Measurements from ENCODE around the gene SGMS1. TPM values are rescaled to one million over a fixed set of nuclear protein-coding genes. Genes with fewer than 3 reads are reported as not detected.

Gene SGMS1
- total and polyA plus RNA-seq, 2 donors from 2014 or later, result 13.6 to 100 TPM

- Histone ChIP-seq H3K27ac (ENCODE audit: low read depth in 2 of 2, low read length in 2 of 2) (no peak overlapping the region), H3K27me3 (ENCODE audit: control insufficient read depth, insufficient read depth, low read length) (no peaks in the 10 kb centered on the region), H3K9ac (ENCODE audit: low read length in 3 of 3) (no peak overlapping the region), H3K36me3 (ENCODE audit: control insufficient read depth in 2 of 3, insufficient read depth in 3 of 3, low read length in 3 of 3) (no peaks in the 10 kb centered on the region), H3K4me1 (ENCODE audit: control insufficient read depth in 2 of 3, insufficient read depth in 2 of 3, low read depth in 1 of 3, low read length in 3 of 3) (peaks cover 0 to 8% (median 0%) of the 10 kb centered on the region in 3 donors), H3K4me3 (ENCODE audit: low read length in 3 of 3) (no peak overlapping the region), H3K9me3 (ENCODE audit: control insufficient read depth in 2 of 3, insufficient read depth in 1 of 3, low read length in 3 of 3) (no peaks in the 10 kb centered on the region)
- intact Hi-C loops (cut with DNase I), result no loop called here
- FAIRE-seq (no peak), DNase-seq (no peak)
- no peak for TF ChIP-seq CTCF (IDR thresholded peaks at IDR 0.05; ENCODE audit: borderline replicate concordance, extremely low read depth, insufficient read depth)
Measured at GRCh38 chr10:50410066-50410811, 213.5 kb downstream of the SGMS1 start.

DNA sequence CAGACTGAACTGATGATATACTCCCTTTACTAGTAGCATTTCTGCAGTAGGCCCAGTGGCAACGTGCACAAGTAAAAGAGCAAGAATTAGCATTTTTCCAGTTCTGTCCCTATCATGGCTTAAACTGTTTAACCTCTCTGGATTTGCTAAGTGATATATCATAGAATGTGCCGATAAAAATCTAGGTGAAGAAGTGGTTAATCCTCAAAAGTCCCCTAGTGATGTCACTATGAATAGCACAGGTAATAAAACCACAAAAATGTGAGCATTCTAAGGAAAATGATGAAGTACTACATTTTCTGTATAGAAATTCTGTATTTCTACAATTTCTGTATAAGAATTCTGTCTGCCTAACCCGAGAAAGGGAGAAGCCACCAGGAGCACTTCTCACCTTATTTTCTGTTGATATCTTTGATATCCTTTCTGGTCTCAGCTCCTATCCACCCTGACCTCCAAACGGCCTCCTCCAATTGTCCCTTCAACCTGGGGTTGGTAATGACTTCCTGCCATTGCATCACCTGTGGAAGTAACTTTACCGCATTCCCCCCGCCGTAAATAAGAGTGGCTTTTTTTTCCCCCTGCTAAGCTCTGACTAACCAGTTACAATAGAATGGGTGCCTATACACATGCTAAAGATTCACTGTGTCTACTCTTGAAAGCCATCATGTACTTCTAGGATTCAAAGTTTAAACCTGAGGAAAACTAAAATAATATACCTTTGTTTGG is 216.5 kb downstream of the SGMS1 start:
- intact Hi-C loops (cut with DNase I), result no loop called here
- Histone ChIP-seq H3K9me3 (ENCODE audit: control insufficient read depth in 2 of 3, insufficient read depth in 1 of 3, low read length in 3 of 3) (no peaks in the 10 kb centered on the region), H3K4me1 (ENCODE audit: control insufficient read depth in 2 of 3, insufficient read depth in 2 of 3, low read depth in 1 of 3, low read length in 3 of 3) (peaks cover 0 to 10% (median 8%) of the 10 kb centered on the region in 3 donors), H3K27me3 (ENCODE audit: control insufficient read depth, insufficient read depth, low read length) (no peaks in the 10 kb centered on the region), H3K9ac (ENCODE audit: low read length in 3 of 3) (no peak overlapping the region), H3K36me3 (ENCODE audit: control insufficient read depth in 2 of 3, insufficient read depth in 3 of 3, low read length in 3 of 3) (no peaks in the 10 kb centered on the region), H3K27ac (ENCODE audit: low read depth in 2 of 2, low read length in 2 of 2) (no peak overlapping the region), H3K4me3 (ENCODE audit: low read length in 3 of 3) (no peak overlapping the region)
- FAIRE-seq (no peak), DNase-seq (no peak)
- no peak for TF ChIP-seq CTCF (IDR thresholded peaks at IDR 0.05; ENCODE audit: borderline replicate concordance, extremely low read depth, insufficient read depth)

GRCh38 chr10:50406457-50407070 is 217.2 kb downstream of the SGMS1 start:
- Histone ChIP-seq H3K4me1 (ENCODE audit: control insufficient read depth in 2 of 3, insufficient read depth in 2 of 3, low read depth in 1 of 3, low read length in 3 of 3) (peaks cover 0 to 10% (median 4%) of the 10 kb centered on the region in 3 donors), H3K4me3 (ENCODE audit: low read length in 3 of 3) (no peak overlapping the region), H3K9me3 (ENCODE audit: control insufficient read depth in 2 of 3, insufficient read depth in 1 of 3, low read length in 3 of 3) (no peaks in the 10 kb centered on the region), H3K36me3 (ENCODE audit: control insufficient read depth in 2 of 3, insufficient read depth in 3 of 3, low read length in 3 of 3) (no peaks in the 10 kb centered on the region), H3K27me3 (ENCODE audit: control insufficient read depth, insufficient read depth, low read length) (no peaks in the 10 kb centered on the region), H3K9ac (ENCODE audit: low read length in 3 of 3) (no peak overlapping the region), H3K27ac (ENCODE audit: low read depth in 2 of 2, low read length in 2 of 2) (no peak overlapping the region)
- DNase-seq (no peak), FAIRE-seq (no peak)
- TF ChIP-seq CTCF (IDR thresholded peaks at IDR 0.05; ENCODE audit: borderline replicate concordance, extremely low read depth, insufficient read depth), result no peak
- intact Hi-C loops (cut with DNase I), result no loop called here
